Lower lobe of right lung (tissue), 2 donors: ENCODE data around the gene PPP2R5C. TPM values are rescaled to one million over a fixed set of nuclear protein-coding genes. Genes with fewer than 3 reads are reported as not detected.
A peak's percentile ranks its signal among the peaks of the same experiment; 100 is the strongest.

Experiments
- ATAC-seq, 2 donors: fragments of 200-7000 bp; cut with Tn5 transposase; one replicate each; pipeline ENCODE4 v1.9.1; 2020 to 2022; ENCODE audit warnings: mild to moderate bottlenecking in 2 of 2, moderate library complexity in 2 of 2
- DNase-seq: peaks from one replicate; pipeline ENCODE4 v3.0.0-alpha.2; 2020
- H3K27ac ChIP-seq: fragments of 200-600 bp; one replicate; pipeline ENCODE4 v1.8.0; 2022
- H3K27me3 ChIP-seq: fragments of 200-600 bp; one replicate; pipeline ENCODE4 v1.8.0; 2022; ENCODE audit warnings: low read depth
- H3K36me3 ChIP-seq: fragments of 200-600 bp; one replicate; pipeline ENCODE4 v1.8.0; 2022; ENCODE audit warnings: mild to moderate bottlenecking
- H3K4me1 ChIP-seq: fragments of 200-600 bp; one replicate; pipeline ENCODE4 v1.8.0; 2022
- H3K4me3 ChIP-seq: fragments of 200-600 bp; one replicate; pipeline ENCODE4 v1.8.0; 2022; ENCODE audit warnings: mild to moderate bottlenecking
- H3K9me3 ChIP-seq: fragments of 200-600 bp; one replicate; pipeline ENCODE4 v1.8.0; 2022
- intact Hi-C: fragments of 100-400 bp; cut with DNase I; formaldehyde crosslinking; loops from one replicate; pipeline ENCODE4 v1.11.0; 2022
- total RNA-seq: library from RNA; stranded (reverse); fragmentation: NEBNext Ultra II Directional; extraction: Animal tissue kit (Norgen Biotek cat#: 25700); gene quantifications from one replicate; pipeline ENCODE4 v1.2.1, GENCODE V29; 2021
- TF ChIP-seq, protein P1 (sequence below): fragments of 200-600 bp; IDR thresholded peaks from one replicate; pipeline ENCODE4 v1.8.0; 2022; ENCODE audit warnings: antibody characterized with exemption, mild to moderate bottlenecking
- donor health status: DM: no; HTN: yes; CAD: no; lungs with severe emphysema.

PPP2R5C gene
- total RNA-seq, 1 donor from 2014 or later, result 160 TPM

DNA sequence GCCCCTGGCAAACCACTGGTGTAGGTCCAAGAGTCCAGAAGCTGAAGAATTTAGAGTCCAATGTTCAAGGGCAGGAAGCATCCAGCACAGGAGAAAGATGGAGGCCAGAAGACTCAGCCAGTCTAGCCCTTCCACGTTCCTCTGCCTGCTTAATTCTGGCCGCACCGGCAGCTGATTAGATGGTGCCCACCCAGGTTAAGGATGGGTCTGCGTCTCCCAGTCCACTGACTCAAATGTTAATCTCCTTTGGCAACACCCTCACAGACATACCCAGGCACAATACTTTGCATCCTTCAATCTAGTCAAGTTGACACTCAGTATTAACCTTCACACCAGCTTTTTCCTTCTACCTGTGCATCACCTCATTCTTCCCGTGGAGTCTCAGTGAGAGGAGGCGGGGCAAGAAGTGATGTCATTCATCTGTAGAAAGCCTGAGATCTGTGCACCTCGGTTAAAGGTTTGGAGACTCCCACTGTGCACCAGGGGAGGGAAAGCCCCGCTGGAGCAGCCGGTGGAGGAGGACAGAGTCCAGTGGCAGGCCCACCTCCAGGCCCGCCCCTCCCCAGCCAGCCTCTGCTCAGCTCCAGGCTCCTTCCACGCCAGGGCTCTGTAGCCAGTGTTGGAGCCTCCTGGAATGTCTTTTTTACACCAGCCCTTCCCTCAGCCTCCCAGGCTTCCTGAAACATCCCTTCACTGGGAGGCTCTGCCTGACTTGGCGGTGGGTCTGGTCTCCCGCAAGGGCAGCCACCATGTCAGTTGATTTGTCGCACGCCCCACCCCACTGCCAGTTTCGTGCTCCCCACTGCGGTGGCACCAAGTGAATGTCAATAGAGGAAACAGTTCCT, 122.8 kb downstream of the PPP2R5C start:
- no peaks in the 10 kb centered on the region for H3K9me3 ChIP-seq
- ATAC-seq (no peak), DNase-seq (no peak)
- H3K4me1 ChIP-seq, result no peaks in the 10 kb centered on the region
- intact Hi-C loops, result no loop called here
- TF ChIP-seq, protein P1, sequence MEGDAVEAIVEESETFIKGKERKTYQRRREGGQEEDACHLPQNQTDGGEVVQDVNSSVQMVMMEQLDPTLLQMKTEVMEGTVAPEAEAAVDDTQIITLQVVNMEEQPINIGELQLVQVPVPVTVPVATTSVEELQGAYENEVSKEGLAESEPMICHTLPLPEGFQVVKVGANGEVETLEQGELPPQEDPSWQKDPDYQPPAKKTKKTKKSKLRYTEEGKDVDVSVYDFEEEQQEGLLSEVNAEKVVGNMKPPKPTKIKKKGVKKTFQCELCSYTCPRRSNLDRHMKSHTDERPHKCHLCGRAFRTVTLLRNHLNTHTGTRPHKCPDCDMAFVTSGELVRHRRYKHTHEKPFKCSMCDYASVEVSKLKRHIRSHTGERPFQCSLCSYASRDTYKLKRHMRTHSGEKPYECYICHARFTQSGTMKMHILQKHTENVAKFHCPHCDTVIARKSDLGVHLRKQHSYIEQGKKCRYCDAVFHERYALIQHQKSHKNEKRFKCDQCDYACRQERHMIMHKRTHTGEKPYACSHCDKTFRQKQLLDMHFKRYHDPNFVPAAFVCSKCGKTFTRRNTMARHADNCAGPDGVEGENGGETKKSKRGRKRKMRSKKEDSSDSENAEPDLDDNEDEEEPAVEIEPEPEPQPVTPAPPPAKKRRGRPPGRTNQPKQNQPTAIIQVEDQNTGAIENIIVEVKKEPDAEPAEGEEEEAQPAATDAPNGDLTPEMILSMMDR, result no peak
- peaks cover 82% of the 10 kb centered on the region for H3K36me3 ChIP-seq
- no peaks in the 10 kb centered on the region for H3K27me3 ChIP-seq
- H3K27ac ChIP-seq, result no peak overlapping the region
- H3K4me3 ChIP-seq, result no peak overlapping the region

DNA sequence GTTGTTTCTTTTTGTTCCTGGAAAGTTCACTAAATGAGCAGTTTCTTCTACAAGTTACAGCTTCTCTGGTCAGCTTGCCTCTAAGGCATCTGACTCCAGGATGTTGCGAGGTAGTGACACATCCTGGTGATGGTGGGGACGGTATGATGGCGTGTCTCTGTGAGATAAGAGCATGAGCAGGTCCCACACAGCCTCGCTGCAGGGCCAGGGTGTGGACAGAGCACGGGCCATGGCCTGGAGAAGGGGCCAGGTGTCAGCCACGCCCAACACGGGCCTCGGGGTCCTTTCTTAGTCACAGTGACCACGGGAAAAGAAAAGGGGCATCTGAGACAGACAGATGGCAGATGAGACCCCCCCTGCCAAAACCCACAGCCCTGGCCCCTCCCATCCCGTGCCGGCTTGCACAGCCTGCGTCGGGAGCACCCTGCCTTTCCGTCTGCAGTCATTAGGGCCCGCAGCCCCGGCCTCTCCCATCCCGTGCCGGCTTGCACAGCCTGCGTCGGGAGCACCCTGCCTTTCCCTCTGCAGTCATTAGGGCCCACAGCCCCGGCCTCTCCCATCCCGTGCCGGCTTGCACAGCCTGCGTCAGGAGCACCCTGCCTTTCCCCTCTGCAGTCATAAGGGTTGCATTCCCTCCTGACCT, 123.5 kb downstream of the PPP2R5C start:
- DNase-seq (no peak), ATAC-seq (peak in 1 of 2 donors; percentile 14)
- Histone ChIP-seq H3K9me3 (no peaks in the 10 kb centered on the region), H3K27me3 (no peaks in the 10 kb centered on the region), H3K4me3 (no peak overlapping the region), H3K27ac (no peak overlapping the region), H3K36me3 (peaks cover 86% of the 10 kb centered on the region), H3K4me1 (no peaks in the 10 kb centered on the region)
- TF ChIP-seq, protein P1, result no peak
- intact Hi-C loops, result no loop called here

DNA sequence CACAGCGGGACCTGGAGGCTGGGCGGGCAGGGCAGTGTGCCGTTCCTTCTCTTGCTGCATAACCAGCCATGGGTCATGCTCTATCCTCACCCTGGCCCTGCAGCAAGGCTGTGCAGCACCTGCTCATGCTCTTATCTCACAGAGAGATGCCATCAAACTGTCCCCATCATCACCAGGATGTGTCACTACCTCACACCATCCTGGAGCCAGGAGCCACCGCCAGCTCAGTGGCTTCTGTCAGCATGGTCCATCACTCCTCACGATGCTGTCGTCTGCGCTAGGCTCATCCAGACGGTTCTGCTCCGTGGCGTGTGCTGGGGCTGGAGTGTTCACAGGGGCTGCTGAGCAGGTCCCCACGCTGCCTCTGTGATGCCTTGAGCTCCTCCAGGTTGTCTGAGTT, 125.7 kb downstream of the PPP2R5C start:
- TF ChIP-seq, protein P1, result no peak
- H3K9me3 ChIP-seq, result no peaks in the 10 kb centered on the region
- DNase-seq, result no peak
- H3K4me3 ChIP-seq, result no peak overlapping the region
- no peaks in the 10 kb centered on the region for H3K4me1 ChIP-seq
- intact Hi-C loops, result no loop called here
- no peaks in the 10 kb centered on the region for H3K27me3 ChIP-seq
- peaks cover 99% of the 10 kb centered on the region for H3K36me3 ChIP-seq
- ATAC-seq, result no peak
- no peak overlapping the region for H3K27ac ChIP-seq

DNA sequence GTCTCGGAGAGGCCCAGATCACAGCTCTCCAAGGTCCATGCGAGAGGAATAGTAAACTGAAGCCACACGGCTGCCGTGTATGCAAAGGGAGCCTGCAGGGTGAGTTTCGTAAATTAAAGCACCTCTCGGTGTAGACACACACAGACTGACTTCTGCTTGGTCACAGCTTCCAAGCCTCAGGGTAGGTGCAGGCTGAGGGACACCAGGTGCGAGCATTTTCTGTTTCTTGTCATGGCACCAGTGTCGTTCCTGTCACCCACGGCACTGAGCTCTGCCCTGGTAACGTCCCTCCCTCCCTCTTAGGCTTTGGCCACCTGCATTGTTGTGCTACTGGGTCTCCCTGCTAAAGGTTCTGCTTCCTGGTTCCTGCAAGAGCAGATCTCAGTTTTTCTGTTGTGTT, 126.7 kb downstream of the PPP2R5C start:
- Histone ChIP-seq H3K4me1 (no peaks in the 10 kb centered on the region), H3K9me3 (no peaks in the 10 kb centered on the region), H3K4me3 (no peak overlapping the region), H3K27me3 (no peaks in the 10 kb centered on the region), H3K36me3 (peaks cover 99% of the 10 kb centered on the region), H3K27ac (no peak overlapping the region)
- no peak for ATAC-seq
- DNase-seq, result no peak
- TF ChIP-seq, protein P1, result no peak
- intact Hi-C loops, result no loop called here

DNA sequence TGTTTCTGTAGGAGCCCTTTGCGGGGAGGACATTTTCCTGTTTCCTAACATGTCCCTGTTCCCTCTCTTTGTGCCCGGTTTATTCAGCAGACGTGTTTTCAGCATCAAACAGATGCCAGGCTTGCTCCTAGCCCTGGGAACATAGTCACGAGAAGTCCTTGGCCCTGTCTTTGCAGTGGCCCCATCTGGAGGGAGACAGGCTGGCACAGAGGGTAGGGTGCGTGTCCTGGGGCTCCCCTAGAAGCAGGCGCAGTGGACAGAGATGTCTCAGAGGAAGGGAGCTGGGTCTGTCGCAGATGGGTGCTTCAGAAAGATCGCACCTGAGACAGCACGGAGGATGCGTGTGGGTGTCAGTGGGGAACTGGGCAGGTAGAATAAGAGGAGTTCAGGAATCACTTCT, 127.9 kb downstream of the PPP2R5C start:
- Histone ChIP-seq H3K27ac (no peak overlapping the region), H3K4me3 (no peak overlapping the region), H3K4me1 (no peaks in the 10 kb centered on the region), H3K27me3 (no peaks in the 10 kb centered on the region), H3K9me3 (no peaks in the 10 kb centered on the region), H3K36me3 (peaks cover 99% of the 10 kb centered on the region)
- ATAC-seq (no peak), DNase-seq (no peak)
- TF ChIP-seq, protein P1, result no peak
- intact Hi-C loops, result no loop called here
